ENCODE results near the gene LCAT. TPM values are rescaled to one million over a fixed set of nuclear protein-coding genes. Genes with fewer than 3 reads are reported as not detected.
A peak's percentile ranks its signal among the peaks of the same experiment; 100 is the strongest.

LCAT gene
- total and polyA plus RNA-seq, 9 of the 15 experiments (the other 6 are each of a cell fraction or from before 2014, with no cell fraction given): 0.46 to 21.0 (median 5.0) TPM

- TF ChIP-seq BDP1 (IDR thresholded peaks at IDR 0.05; ENCODE audit: insufficient read depth, insufficient read length) (no peak), POLR2B (IDR thresholded peaks at IDR 0.05; ENCODE audit: low read depth, partially characterized antibody) (no peak), FOXK2 (conservative IDR thresholded peaks at IDR 0.05 in 1 of 2, IDR thresholded peaks at IDR 0.05 in 1 of 2; ENCODE audit: low read depth in 2 of 2) (0 out of 4 replicates have a peak, but pooled peaks of 1 of the 2 experiments have one; percentile 9), ZBTB12 (CRISPR knock-in tag; IDR thresholded peaks at IDR 0.05) (no peak), ZNF217 (CRISPR knock-in tag; IDR thresholded peaks at IDR 0.05) (no peak), RBM15 (IDR thresholded peaks at IDR 0.05; ENCODE audit: insufficient read depth, low read length) (no peak), MYC (IDR thresholded peaks at IDR 0.05; ENCODE audit: low read depth, low read length) (no peak; the same call in 1 of the 2 replicates), MYC (CRISPR knock-in tag; IDR thresholded peaks at IDR 0.05; ENCODE audit: borderline replicate concordance, low read depth) (peak; percentile 42; the same call in 1 of the 2 replicates), HDAC1 (IDR thresholded peaks at IDR 0.05) (no peak), POLR2AphosphoS2 (IDR thresholded peaks at IDR 0.05; ENCODE audit: low read length) (no peak; the same call in 1 of the 2 replicates), FOXK1 (CRISPR knock-in tag; IDR thresholded peaks at IDR 0.05; ENCODE audit: borderline replicate concordance) (no peak), ILK (tag; IDR thresholded peaks at IDR 0.05; ENCODE audit: borderline replicate concordance, low read depth) (no peak), RNF2 (IDR thresholded peaks at IDR 0.05) (no peak), ZC3H4 (CRISPR knock-in tag; IDR thresholded peaks at IDR 0.05; ENCODE audit: borderline replicate concordance) (no peak), MECOM (CRISPR knock-in tag; IDR thresholded peaks at IDR 0.05) (no peak), ZNF133 (CRISPR knock-in tag; IDR thresholded peaks at IDR 0.05) (no peak), NR2C1 (IDR thresholded peaks at IDR 0.05) (no peak), NR2C1 (tag; IDR thresholded peaks at IDR 0.05) (no peak), NCOA1 (IDR thresholded peaks at IDR 0.05; ENCODE audit: low read depth) (0 out of 2 replicates have a peak, but pooled peaks have one; percentile 19), NR2F6 (CRISPR knock-in tag; IDR thresholded peaks at IDR 0.05) (no peak), ZBTB7A (IDR thresholded peaks at IDR 0.05; ENCODE audit: borderline replicate concordance, control insufficient read depth, low read depth, low read length) (peak; percentile 70; the same call in 1 of the 2 replicates), MAZ (CRISPR knock-in tag; conservative IDR thresholded peaks at IDR 0.05 in 1 of 2, IDR thresholded peaks at IDR 0.05 in 1 of 2) (no peak), IRF2 (CRISPR knock-in tag; IDR thresholded peaks at IDR 0.05) (peak; percentile 67; the same call in 1 of the 2 replicates)
- TF ChIP-seq, protein P1, sequence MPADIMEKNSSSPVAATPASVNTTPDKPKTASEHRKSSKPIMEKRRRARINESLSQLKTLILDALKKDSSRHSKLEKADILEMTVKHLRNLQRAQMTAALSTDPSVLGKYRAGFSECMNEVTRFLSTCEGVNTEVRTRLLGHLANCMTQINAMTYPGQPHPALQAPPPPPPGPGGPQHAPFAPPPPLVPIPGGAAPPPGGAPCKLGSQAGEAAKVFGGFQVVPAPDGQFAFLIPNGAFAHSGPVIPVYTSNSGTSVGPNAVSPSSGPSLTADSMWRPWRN (IDR thresholded peaks at IDR 0.05; ENCODE audit: low read depth): 0 out of 2 replicates have a peak, but pooled peaks have one; percentile 12
- TF ChIP-seq, protein P2, sequence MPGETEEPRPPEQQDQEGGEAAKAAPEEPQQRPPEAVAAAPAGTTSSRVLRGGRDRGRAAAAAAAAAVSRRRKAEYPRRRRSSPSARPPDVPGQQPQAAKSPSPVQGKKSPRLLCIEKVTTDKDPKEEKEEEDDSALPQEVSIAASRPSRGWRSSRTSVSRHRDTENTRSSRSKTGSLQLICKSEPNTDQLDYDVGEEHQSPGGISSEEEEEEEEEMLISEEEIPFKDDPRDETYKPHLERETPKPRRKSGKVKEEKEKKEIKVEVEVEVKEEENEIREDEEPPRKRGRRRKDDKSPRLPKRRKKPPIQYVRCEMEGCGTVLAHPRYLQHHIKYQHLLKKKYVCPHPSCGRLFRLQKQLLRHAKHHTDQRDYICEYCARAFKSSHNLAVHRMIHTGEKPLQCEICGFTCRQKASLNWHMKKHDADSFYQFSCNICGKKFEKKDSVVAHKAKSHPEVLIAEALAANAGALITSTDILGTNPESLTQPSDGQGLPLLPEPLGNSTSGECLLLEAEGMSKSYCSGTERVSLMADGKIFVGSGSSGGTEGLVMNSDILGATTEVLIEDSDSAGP (CRISPR knock-in tag; IDR thresholded peaks at IDR 0.05): 0 out of 2 replicates have a peak, but pooled peaks have one; percentile 30
Observed at GRCh38 chr16:67936124-67936879, 7.6 kb downstream of the LCAT start, which contains the start of gene PSMB10 (continued).
